Esophagus squamous epithelium (tissue), 4 donors: Measurements from ENCODE around the gene SLC16A7.

Experiments used
- CTCF ChIP-seq, 6 experiments: fragments of 450-650 bp in 4 of 6; fragments of 200-600 bp in 2 of 6; sonication (generic) in 2 of 6; IDR thresholded peaks; one replicate each; pipeline ENCODE4 v1.5.1; 2016 to 2019; ENCODE audit warnings: antibody characterized with exemption in 6 of 6, mild to moderate bottlenecking in 4 of 6, moderate library complexity in 4 of 6
- POLR2A ChIP-seq, 4 donors: fragments of 450-650 bp; IDR thresholded peaks; one replicate each; pipeline ENCODE4 v1.6.1; 2017; ENCODE audit warnings: antibody characterized with exemption in 4 of 4, mild to moderate bottlenecking in 4 of 4, moderate library complexity in 3 of 4

- TF ChIP-seq CTCF (IDR thresholded peaks at IDR 0.05) (no peak), POLR2A (IDR thresholded peaks at IDR 0.05) (no peak)
These were observed 119.6 kb downstream of the SLC16A7 start for GRCh38 chr12:59715434-59715833.
